GM19372 (cell line): Measurements from ENCODE around the gene CD80.

ENCODE experiments used
- ATAC-seq: cut with Tn5 transposase; IDR thresholded peaks from one replicate; pipeline ENCODE4 v1.9.1; 2021; ENCODE audit warnings: mild to moderate bottlenecking, low read depth, moderate library complexity; ENCODE audit not compliant: unreplicated experiment

The CD80 gene

DNA sequence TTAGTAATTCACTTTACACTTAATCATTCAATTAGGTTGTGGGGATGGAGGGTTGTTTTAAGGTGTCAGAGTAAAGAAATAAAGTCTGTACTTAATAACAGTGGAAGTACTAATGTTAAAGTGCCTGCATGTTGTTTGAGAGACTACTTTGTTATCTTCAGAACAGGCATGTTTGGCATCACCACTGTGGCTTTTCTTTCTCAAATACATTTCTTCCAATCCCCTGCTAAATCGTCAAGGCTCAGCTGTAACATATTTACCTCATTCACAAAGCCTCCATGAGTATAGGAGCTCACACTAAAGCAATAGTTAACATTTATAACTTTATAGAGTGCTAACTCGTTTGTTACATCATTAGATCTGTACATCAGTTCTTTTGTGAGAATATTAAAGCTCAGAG lies 58.5 kb downstream of the CD80 start:
- no peak for ATAC-seq

DNA sequence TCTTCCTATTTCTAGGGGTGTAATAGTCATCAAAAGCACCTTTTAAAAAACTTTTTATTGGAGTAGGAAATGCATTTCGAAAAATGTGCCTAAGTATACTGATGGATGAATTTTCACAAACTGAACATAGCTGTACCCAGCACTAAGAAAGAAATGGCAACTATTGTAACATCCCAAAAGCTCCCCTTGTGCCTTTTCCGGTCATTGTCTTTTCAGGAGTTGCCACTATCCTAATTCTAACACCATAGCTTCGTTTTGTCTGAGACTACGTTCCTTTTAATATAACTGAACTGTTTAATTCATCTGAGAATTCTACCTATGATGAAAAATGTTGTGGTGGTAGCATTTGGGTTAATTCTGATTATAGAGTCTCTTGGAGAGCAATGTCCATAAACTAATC lies 59.1 kb downstream of the CD80 start:
- no peak for ATAC-seq

DNA sequence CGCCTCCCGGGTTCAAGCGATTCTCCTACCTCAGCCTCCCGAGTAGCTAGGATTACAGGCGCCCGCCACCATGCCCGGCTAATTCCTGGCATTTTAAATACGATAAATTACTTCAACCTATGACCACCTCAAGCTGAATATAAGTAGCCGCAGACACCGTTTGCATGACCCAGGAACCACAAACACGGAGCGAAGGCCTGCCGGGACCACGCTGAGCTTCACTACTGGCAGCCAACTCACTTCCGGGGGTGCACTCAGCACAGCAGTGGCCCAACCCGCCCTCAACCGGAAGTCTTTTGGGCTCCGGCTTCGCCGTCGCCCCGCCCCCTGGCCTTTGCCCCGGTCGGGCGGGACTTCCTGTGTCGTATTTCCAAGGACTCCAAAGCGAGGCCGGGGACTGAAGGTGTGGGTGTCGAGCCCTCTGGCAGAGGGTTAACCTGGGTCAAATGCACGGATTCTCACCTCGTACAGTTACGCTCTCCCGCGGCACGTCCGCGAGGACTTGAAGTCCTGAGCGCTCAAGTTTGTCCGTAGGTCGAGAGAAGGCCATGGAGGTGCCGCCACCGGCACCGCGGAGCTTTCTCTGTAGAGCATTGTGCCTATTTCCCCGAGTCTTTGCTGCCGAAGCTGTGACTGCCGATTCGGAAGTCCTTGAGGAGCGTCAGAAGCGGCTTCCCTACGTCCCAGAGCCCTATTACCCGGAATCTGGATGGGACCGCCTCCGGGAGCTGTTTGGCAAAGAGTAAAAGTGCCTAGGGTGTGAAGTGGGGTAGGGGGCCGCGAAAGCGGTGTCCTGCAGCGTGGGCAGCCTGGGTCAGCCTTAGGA lies 61.0 kb downstream of the CD80 start, which contains the start of gene TIMMDC1:
TSS of gene TIMMDC1 (plus strand) at position 362 of the 826 bp plus-strand sequence. CDS start at position 549, 187 bp downstream.
- peak; percentile 96 for ATAC-seq

DNA sequence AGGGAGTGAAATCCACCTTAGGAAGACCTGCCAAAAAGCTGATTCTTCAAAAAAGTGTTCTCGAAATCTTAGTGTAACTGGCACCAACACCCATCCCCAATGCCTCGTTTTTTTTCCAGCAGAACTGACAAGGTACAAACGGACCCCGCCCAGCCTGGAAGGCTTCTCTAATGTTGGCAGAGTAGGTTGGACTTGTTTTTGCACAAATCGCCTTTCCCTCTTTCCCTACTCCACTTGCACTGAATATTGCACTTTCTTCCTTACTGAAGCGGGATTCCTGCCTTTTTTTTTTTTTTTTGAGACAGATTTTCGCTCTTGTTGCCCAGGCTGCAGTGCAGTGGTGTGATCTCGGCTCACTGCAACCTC lies 61.6 kb downstream of the CD80 start:
- ATAC-seq, result no peak

DNA sequence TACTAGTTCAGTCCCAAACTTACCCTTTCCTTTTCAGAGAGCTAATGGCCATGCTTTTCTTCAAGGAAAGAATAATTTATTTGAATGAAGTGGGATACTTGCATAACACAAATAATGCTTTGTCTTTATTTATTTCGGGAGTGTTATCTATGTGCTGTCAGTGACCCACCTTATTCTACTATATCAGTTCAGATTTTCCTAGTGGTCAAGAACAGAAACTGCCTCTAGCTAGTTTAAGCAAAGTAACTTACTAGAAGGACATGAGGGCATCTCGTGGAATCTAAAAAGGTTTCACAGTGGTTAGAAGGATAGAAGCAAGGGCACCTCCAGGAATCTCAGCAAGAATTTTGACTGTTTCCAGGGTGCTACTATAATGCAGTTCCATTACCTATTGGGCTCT lies 64.8 kb downstream of the CD80 start:
- ATAC-seq, result no peak

DNA sequence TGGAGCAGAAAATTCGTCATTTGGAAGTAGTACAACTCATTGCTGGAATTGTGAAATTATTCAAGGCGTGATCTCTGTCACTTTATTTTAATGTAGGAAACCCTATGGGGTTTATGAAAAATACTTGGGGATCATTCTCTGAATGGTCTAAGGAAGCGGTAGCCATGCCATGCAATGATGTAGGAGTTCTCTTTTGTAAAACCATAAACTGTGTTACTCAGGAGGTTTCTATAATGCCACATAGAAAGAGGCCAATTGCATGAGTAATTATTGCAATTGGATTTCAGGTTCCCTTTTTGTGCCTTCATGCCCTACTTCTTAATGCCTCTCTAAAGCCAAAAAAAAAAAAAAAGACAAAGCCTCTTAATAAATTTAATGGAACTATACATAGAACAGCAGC lies 66.6 kb downstream of the CD80 start:
- ATAC-seq, result no peak

DNA sequence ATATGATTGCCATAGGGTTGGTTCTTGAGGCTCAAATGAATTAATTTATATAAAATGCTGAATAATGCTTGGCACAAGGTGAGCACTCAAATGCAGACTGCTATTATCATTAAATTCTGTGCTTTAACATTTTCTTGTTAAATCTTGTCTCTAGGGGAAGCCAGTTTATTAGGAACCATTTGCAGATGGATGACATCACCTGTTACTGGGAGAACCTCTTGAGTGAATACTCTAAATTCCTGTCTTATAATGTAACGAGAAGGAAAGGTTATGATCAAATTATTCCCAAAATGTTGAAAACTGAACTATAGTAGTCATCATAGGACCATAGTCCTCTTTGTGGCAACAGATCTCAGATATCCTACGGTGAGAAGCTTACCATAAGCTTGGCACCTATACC lies 67.3 kb downstream of the CD80 start:
- no peak for ATAC-seq

DNA sequence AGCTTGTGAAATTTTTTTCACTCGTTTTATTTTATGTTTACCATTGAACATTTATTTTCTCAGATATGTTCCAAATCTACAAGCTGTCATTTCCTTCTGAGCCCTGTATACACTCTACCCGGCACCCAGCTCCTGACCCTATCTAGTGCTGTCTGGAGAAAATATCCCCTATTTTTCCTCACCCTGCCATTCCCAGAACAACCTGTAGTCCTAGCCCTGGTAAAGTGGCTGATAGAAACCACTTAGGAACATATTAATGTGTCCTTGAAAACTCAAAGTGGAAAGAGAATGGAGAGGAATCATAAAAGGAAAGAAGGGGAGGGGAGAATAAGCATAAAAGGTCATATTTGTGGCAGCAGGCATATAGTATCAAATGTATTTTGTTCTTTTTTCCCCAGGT lies 69.3 kb downstream of the CD80 start:
- no peak for ATAC-seq

DNA sequence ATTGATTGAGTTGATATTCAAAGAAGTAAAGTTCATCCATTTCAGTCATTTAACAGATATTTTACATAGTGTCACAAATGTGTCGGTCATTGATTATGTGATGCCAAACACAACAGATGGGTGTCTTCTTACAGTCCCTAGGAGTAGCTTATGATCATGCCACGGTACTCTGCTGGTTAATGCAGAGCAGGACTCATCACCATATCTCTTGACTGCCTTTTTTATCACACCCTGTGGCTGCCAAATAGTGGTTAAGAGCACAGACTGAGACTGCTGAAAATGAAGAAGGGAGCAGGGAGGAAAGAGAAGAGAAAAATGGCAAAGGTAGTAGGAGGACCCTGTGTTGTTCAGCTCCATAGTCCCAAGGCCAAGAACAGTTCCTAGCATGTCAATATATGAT lies 73.9 kb downstream of the CD80 start:
- ATAC-seq, result no peak

DNA sequence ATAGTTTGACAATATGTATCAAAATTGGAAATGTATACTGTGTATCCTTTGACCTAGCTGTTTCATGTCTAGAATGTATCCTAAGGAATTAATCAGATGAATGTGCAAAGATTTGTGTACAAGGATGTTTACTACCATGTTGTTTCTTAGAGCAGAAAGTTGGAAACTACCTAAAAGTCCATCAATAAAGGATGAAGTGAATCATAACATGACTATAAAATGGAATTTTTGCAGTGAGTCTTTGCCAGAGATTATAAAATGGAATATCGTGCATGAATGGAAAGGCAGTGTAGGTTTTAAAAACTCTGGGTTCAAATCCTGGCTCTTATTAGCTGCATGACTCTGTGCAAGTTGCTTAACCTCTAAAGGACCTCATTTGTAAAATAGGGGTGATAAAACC lies 76.3 kb downstream of the CD80 start:
- ATAC-seq, result no peak

DNA sequence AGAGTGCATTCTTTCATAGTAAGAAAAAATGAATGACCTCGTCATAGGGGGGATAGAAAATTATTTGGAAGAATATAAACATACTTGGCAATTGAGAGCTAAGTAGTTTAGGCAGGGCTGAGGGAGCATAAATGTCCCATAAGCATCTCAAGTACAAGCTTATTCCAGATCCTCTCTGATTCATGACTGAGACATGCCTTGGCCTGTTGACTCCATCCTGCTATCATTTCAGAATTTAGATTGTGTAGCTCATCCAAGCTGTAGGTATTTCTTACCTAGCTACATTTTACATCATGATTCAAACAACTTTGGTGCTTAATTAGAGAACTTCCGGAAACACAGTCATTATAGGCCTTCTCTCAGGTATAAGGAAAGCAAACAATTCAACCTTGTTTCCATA lies 78.3 kb downstream of the CD80 start:
- no peak for ATAC-seq
